ENCODE data around the gene RHBDF1.

- TF ChIP-seq, protein P1, sequence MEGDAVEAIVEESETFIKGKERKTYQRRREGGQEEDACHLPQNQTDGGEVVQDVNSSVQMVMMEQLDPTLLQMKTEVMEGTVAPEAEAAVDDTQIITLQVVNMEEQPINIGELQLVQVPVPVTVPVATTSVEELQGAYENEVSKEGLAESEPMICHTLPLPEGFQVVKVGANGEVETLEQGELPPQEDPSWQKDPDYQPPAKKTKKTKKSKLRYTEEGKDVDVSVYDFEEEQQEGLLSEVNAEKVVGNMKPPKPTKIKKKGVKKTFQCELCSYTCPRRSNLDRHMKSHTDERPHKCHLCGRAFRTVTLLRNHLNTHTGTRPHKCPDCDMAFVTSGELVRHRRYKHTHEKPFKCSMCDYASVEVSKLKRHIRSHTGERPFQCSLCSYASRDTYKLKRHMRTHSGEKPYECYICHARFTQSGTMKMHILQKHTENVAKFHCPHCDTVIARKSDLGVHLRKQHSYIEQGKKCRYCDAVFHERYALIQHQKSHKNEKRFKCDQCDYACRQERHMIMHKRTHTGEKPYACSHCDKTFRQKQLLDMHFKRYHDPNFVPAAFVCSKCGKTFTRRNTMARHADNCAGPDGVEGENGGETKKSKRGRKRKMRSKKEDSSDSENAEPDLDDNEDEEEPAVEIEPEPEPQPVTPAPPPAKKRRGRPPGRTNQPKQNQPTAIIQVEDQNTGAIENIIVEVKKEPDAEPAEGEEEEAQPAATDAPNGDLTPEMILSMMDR (IDR thresholded peaks at IDR 0.05; ENCODE audit: low read depth, low read length) = peak; percentile 83
- no peak for TF ChIP-seq EZH2phosphoT487 (IDR thresholded peaks at IDR 0.05; ENCODE audit: low read depth)
Measured at GRCh38 chr16:106623-107324, 34.3 kb upstream of the RHBDF1 start.

All from OCI-LY3 (cell line).